ENCODE data around the gene LRRC8B.

DNA sequence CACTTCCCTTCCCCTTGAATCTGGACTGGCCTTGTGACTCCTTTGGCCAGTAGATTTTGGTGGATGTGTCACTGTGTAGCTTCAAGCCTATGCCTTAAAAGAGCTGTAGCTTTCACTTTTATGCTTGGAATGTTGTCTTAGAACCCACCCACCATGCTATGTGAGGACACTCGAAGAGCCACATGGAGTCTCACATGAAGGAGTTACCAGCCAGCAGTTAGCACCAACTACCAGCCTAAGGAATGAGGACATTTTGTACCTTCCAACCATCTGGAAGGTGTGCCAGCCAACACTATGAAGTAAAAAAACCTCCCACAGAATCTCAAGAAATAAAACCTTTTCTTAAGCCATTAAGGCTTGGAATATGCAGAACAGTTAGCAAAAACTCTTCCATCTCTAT is 50.6 kb downstream of the LRRC8B start:
- TF ChIP-seq EZH2phosphoT487 (IDR thresholded peaks at IDR 0.05; ENCODE audit: insufficient read depth, low read depth) (no peak), EZH2 (IDR thresholded peaks at IDR 0.05; ENCODE audit: insufficient read depth, poor library complexity, severe bottlenecking) (no peak)

Measured in GM23248 (cell line).